K562 (cell line): ENCODE measurements around the gene ARPC1A. TPM values are rescaled to one million over a fixed set of nuclear protein-coding genes. Genes with fewer than 3 reads are reported as not detected.

ENCODE experiments used
- GABPA ChIP-seq: fragments of 200-800 bp; sonication (Bioruptor generic); conservative IDR thresholded peaks from 2 replicates; pipeline ENCODE4 v1.6.1; 2016; ENCODE audit warnings: low read depth, missing genetic modification characterization, missing compliant biosample characterization
- NONO ChIP-seq, 2 experiments: fragments of 200-400 bp in 1 of 2; fragments of 450-650 bp in 1 of 2; formaldehyde crosslinking in 1 of 2; IDR thresholded peaks; 2 replicates each; pipeline ENCODE4 v1.6.1; 2017; ENCODE audit warnings: low read depth in 2 of 2, mild to moderate bottlenecking in 2 of 2, moderate library complexity in 2 of 2, low read length in 1 of 2
- TOE1 ChIP-seq, 2 experiments: fragments of 450-650 bp in 1 of 2; sonication (generic) in 1 of 2; formaldehyde crosslinking in 1 of 2; IDR thresholded peaks; 2 replicates each; pipeline versions ENCODE4 v1.7.1 to v1.8.0; 2016 to 2022; ENCODE audit warnings: borderline replicate concordance in 2 of 2, mild to moderate bottlenecking in 2 of 2, antibody characterized with exemption in 1 of 2, inconsistent platforms in 1 of 2, low read depth in 1 of 2, missing genetic modification reagents in 1 of 2, moderate library complexity in 1 of 2
- TRIM24 ChIP-seq, 2 experiments: fragments of 450-650 bp; IDR thresholded peaks; 2 replicates each; pipeline ENCODE4 v1.6.1; 2016
- ZNF695 ChIP-seq: fragments of 450-650 bp; formaldehyde crosslinking; IDR thresholded peaks from 2 replicates; pipeline ENCODE4 v1.4.0; 2020; ENCODE audit warnings: mild to moderate bottlenecking, moderate library complexity
- polyA plus RNA-seq, 8 experiments: library from polyadenylated mRNA; depleted of rRNA in 4 of 8; stranded (reverse) in 5 of 8; unstranded in 3 of 8; fragments of >200 nt; fragmentation: Nextera tagmentation in 2 of 8; fragmentation: Illumina TruSeq in 1 of 8; extraction: Ambion mirVana in 2 of 8; extraction: Trizol in 1 of 8; gene quantifications; 2 replicates each; pipeline versions ENCODE4 v1.2.1 to v1.2.3, GENCODE V29; 2011 to 2014; ENCODE audit warnings: inconsistent platforms in 1 of 8, missing spikeins in 1 of 8
- total RNA-seq, 7 experiments: library from RNA; depleted of rRNA in 6 of 7; stranded (reverse); fragments of >200 nt in 6 of 7; fragmentation: Illumina TruSeq in 2 of 7; extraction: Trizol in 2 of 7; gene quantifications; 2 replicates each; pipeline versions ENCODE4 v1.2.1 to v1.2.3, GENCODE V29; 2011 to 2021; ENCODE audit warnings: low replicate concordance in 1 of 7
- TF ChIP-seq, protein P1 (sequence below), 2 experiments: IDR thresholded peaks in 1 of 2; conservative IDR thresholded peaks in 1 of 2; 2 replicates each; pipeline ENCODE4 v1.6.1; 2016; ENCODE audit warnings: low read depth in 2 of 2, mild to moderate bottlenecking in 1 of 2, missing compliant biosample characterization in 1 of 2, missing genetic modification characterization in 1 of 2, moderate library complexity in 1 of 2
- TF ChIP-seq, protein P2 (sequence below), 2 experiments: fragments of 450-650 bp; formaldehyde crosslinking in 1 of 2; IDR thresholded peaks; 2 replicates each; pipeline versions ENCODE4 v1.4.0 to v1.6.1; 2014 to 2020; ENCODE audit warnings: mild to moderate bottlenecking in 2 of 2, borderline replicate concordance in 1 of 2, low read depth in 1 of 2
- TF ChIP-seq, protein P3 (sequence below): fragments of 200-800 bp; sonication (Bioruptor generic); IDR thresholded peaks from 2 replicates; pipeline ENCODE4 v1.6.1; 2017; ENCODE audit warnings: missing genetic modification characterization, missing compliant biosample characterization
- TF ChIP-seq, protein P4 (sequence below): fragments of 450-650 bp; IDR thresholded peaks from 2 replicates; pipeline ENCODE4 v1.6.1; 2016; ENCODE audit warnings: missing biosample characterization, missing genetic modification characterization

Gene ARPC1A
- total and polyA plus RNA-seq, 9 of the 15 experiments (the other 6 are each of a cell fraction or from before 2014, with no cell fraction given), result 39.5 to 151 (median 86.1) TPM

DNA sequence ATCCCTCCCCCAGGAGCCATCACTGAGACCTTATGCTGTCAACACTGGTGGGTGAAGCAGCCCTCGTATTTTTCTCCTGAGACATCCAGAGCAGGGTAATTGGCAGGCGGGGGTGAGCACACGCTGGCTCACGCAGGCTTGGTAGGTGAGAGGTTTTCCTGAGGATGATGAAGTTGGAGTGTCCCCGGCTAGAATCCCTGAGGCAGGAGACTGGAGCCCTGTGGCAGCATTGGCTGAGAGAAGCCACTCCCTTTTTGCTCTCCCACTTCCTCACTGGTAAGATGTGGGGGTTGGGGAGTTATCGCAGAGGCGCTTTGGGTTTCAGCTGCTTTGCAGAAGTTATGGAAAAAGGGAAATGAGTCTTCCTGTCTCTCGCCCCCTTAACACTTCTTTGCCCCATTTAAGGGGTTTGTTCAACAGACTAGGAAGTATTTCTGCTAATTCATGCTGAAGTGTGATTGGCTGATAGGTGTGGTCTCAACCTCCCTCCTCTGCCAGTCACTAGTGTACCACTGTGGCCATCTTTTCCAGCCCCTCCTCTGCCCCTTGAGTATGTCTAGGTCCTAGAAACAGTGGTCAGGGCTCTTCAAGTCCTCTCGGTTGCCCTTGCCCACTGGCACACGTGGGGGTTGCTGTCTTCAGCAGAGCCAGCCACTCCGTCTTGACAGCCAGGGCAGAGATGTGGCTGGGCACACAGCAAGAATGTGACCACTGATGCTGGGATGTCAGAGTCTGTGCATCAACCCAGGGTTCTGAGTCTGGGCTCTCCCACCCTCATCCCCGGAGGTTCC, 54.5 kb downstream of the ARPC1A start (continued):
- TF ChIP-seq, protein P1, sequence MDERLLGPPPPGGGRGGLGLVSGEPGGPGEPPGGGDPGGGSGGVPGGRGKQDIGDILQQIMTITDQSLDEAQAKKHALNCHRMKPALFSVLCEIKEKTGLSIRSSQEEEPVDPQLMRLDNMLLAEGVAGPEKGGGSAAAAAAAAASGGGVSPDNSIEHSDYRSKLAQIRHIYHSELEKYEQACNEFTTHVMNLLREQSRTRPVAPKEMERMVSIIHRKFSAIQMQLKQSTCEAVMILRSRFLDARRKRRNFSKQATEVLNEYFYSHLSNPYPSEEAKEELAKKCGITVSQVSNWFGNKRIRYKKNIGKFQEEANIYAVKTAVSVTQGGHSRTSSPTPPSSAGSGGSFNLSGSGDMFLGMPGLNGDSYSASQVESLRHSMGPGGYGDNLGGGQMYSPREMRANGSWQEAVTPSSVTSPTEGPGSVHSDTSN (CRISPR knock-in tag; IDR thresholded peaks at IDR 0.05; ENCODE audit: low read depth), result no peak
- TF ChIP-seq, protein P1 (tag; conservative IDR thresholded peaks at IDR 0.05; ENCODE audit: low read depth), result no peak
- TF ChIP-seq TRIM24 (IDR thresholded peaks at IDR 0.05) (no peak), ZNF695 (no peak), GABPA (tag) (0 out of 2 replicates have a peak, but pooled peaks have one; percentile 38), TOE1 (IDR thresholded peaks at IDR 0.05; ENCODE audit: borderline replicate concordance) (no peak), TOE1 (CRISPR knock-in tag; IDR thresholded peaks at IDR 0.05; ENCODE audit: borderline replicate concordance, low read depth) (no peak), NONO (IDR thresholded peaks at IDR 0.05; ENCODE audit: low read depth in 2 of 2, low read length in 1 of 2) (no peak)
- TF ChIP-seq, protein P2, sequence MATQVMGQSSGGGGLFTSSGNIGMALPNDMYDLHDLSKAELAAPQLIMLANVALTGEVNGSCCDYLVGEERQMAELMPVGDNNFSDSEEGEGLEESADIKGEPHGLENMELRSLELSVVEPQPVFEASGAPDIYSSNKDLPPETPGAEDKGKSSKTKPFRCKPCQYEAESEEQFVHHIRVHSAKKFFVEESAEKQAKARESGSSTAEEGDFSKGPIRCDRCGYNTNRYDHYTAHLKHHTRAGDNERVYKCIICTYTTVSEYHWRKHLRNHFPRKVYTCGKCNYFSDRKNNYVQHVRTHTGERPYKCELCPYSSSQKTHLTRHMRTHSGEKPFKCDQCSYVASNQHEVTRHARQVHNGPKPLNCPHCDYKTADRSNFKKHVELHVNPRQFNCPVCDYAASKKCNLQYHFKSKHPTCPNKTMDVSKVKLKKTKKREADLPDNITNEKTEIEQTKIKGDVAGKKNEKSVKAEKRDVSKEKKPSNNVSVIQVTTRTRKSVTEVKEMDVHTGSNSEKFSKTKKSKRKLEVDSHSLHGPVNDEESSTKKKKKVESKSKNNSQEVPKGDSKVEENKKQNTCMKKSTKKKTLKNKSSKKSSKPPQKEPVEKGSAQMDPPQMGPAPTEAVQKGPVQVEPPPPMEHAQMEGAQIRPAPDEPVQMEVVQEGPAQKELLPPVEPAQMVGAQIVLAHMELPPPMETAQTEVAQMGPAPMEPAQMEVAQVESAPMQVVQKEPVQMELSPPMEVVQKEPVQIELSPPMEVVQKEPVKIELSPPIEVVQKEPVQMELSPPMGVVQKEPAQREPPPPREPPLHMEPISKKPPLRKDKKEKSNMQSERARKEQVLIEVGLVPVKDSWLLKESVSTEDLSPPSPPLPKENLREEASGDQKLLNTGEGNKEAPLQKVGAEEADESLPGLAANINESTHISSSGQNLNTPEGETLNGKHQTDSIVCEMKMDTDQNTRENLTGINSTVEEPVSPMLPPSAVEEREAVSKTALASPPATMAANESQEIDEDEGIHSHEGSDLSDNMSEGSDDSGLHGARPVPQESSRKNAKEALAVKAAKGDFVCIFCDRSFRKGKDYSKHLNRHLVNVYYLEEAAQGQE (IDR thresholded peaks at IDR 0.05; ENCODE audit: borderline replicate concordance), result no peak
- TF ChIP-seq, protein P2 (CRISPR knock-in tag; IDR thresholded peaks at IDR 0.05; ENCODE audit: low read depth), result no peak
- TF ChIP-seq, protein P3, sequence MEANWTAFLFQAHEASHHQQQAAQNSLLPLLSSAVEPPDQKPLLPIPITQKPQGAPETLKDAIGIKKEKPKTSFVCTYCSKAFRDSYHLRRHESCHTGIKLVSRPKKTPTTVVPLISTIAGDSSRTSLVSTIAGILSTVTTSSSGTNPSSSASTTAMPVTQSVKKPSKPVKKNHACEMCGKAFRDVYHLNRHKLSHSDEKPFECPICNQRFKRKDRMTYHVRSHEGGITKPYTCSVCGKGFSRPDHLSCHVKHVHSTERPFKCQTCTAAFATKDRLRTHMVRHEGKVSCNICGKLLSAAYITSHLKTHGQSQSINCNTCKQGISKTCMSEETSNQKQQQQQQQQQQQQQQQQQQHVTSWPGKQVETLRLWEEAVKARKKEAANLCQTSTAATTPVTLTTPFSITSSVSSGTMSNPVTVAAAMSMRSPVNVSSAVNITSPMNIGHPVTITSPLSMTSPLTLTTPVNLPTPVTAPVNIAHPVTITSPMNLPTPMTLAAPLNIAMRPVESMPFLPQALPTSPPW, result peak; percentile 45; the same call in 1 of the 2 replicates
- TF ChIP-seq, protein P4, sequence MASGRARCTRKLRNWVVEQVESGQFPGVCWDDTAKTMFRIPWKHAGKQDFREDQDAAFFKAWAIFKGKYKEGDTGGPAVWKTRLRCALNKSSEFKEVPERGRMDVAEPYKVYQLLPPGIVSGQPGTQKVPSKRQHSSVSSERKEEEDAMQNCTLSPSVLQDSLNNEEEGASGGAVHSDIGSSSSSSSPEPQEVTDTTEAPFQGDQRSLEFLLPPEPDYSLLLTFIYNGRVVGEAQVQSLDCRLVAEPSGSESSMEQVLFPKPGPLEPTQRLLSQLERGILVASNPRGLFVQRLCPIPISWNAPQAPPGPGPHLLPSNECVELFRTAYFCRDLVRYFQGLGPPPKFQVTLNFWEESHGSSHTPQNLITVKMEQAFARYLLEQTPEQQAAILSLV, result no peak
